IMR-90 (cell line): ENCODE measurements around the gene CARNS1. TPM values are rescaled to one million over a fixed set of nuclear protein-coding genes. Genes with fewer than 3 reads are reported as not detected.

ENCODE experiments used
- ATAC-seq: fragments of 200-7000 bp; cut with Tn5 transposase; 2 replicates; pipeline ENCODE4 v1.9.1; 2020; ENCODE audit warnings: low read depth, mild to moderate bottlenecking, moderate library complexity
- BruUV-seq: library from RNA; stranded (reverse); fragments of 400-500 nt; replicated peaks from 2 replicates; lab custom pipeline; 2021; lab: Mats Ljungman, UMichigan
- CTCF ChIA-PET: fragments of 300-600 bp; formaldehyde crosslinking; extraction: SDS; loops from one replicate; lab custom pipeline; 2021; ENCODE audit warnings: antibody characterized with exemption; lab: Yijun Ruan, JAX
- POLR2A ChIA-PET: fragments of 300-600 bp; sonication (Branson Sonifier 250); formaldehyde crosslinking; loops from one replicate; lab custom pipeline; 2022; ENCODE audit warnings: antibody characterized with exemption; ENCODE audit not compliant: unreplicated experiment; lab: Charles Lee
- DNase-seq: peaks from one replicate; pipeline ENCODE4 v3.0.0; 2013
- H2AFZ ChIP-seq: replicated peaks from 2 replicates; pipeline ENCODE3; 2013; ENCODE audit warnings: low read length, mild to moderate bottlenecking; ENCODE audit not compliant: poor library complexity
- H2AK5ac ChIP-seq: 2 replicates; pipeline ENCODE4 v1.6.1; 2013; ENCODE audit warnings: low read depth, low read length, inconsistent platforms
- H2AK9ac ChIP-seq: replicated peaks from 2 replicates; pipeline ENCODE3; 2013; ENCODE audit warnings: mild to moderate bottlenecking, low read depth, low read length, moderate library complexity; ENCODE audit not compliant: poor library complexity
- H2BK120ac ChIP-seq: 2 replicates; pipeline ENCODE4 v1.6.1; 2013; ENCODE audit warnings: low read depth, low read length, inconsistent platforms
- H2BK15ac ChIP-seq: 3 replicates; pipeline ENCODE4 v1.6.1; 2013; ENCODE audit warnings: low read depth, low read length, inconsistent platforms
- H2BK20ac ChIP-seq: 2 replicates; pipeline ENCODE4 v1.6.1; 2013; ENCODE audit warnings: low read depth, mild to moderate bottlenecking, inconsistent platforms, low read length, moderate library complexity
- H2BK5ac ChIP-seq: 2 replicates; pipeline ENCODE4 v1.6.1; 2013; ENCODE audit warnings: mild to moderate bottlenecking, low read depth, low read length, inconsistent platforms; ENCODE audit not compliant: poor library complexity, severe bottlenecking
- H3K14ac ChIP-seq: replicated peaks from 2 replicates; pipeline ENCODE4 v1.6.1; 2013; ENCODE audit warnings: low read depth, low read length, inconsistent platforms
- H3K18ac ChIP-seq: 2 replicates; pipeline ENCODE4 v1.6.1; 2013; ENCODE audit warnings: low read depth, low read length, control low read depth
- H3K23ac ChIP-seq: 2 replicates; pipeline ENCODE4 v1.6.1; 2013; ENCODE audit warnings: low read depth, low read length, inconsistent platforms
- H3K27ac ChIP-seq: 2 replicates; pipeline ENCODE4 v1.5.1; 2013; ENCODE audit warnings: mild to moderate bottlenecking, control low read depth, low read length; ENCODE audit not compliant: insufficient read depth
- H3K27me3 ChIP-seq: 2 replicates; pipeline ENCODE4 v1.6.1; 2013; ENCODE audit warnings: low read length; ENCODE audit not compliant: control insufficient read depth, insufficient read depth
- H3K36me3 ChIP-seq: 2 replicates; pipeline ENCODE4 v1.6.1; 2013; ENCODE audit warnings: low read length, mixed read lengths; ENCODE audit not compliant: control insufficient read depth, insufficient read depth
- H3K4ac ChIP-seq: 2 replicates; pipeline ENCODE4 v1.6.1; 2013; ENCODE audit warnings: low read depth, low read length, inconsistent platforms
- H3K4me1 ChIP-seq: 2 replicates; pipeline ENCODE4 v1.6.1; 2013; ENCODE audit warnings: low read length, mixed read lengths; ENCODE audit not compliant: control insufficient read depth, insufficient read depth
- H3K4me2 ChIP-seq: 2 replicates; pipeline ENCODE4 v1.6.1; 2013; ENCODE audit warnings: low read depth, mild to moderate bottlenecking, control low read depth, low read length, moderate library complexity
- H3K4me3 ChIP-seq: 2 replicates; pipeline ENCODE4 v1.5.1; 2013; ENCODE audit warnings: low read depth, mild to moderate bottlenecking, control low read depth, low read length, moderate library complexity; ENCODE audit not compliant: insufficient read depth
- H3K56ac ChIP-seq: 2 replicates; pipeline ENCODE4 v1.6.1; 2013; ENCODE audit warnings: low read length, inconsistent platforms; ENCODE audit not compliant: insufficient read depth; ENCODE audit errors: extremely low read depth
- H3K79me1 ChIP-seq, 2 experiments: 2 replicates each; pipeline ENCODE4 v1.6.1; 2013; ENCODE audit warnings: low read length in 2 of 2, inconsistent platforms in 1 of 2, low read depth in 1 of 2
- H3K9ac ChIP-seq: 2 replicates; pipeline ENCODE4 v1.6.1; 2013; ENCODE audit warnings: low read depth, low read length, control low read depth
- H3K9me1 ChIP-seq: 2 replicates; pipeline ENCODE4 v1.6.1; 2013; ENCODE audit warnings: low read length, inconsistent platforms; ENCODE audit not compliant: insufficient read depth
- H3K9me3 ChIP-seq: 2 replicates; pipeline ENCODE4 v1.6.1; 2013; ENCODE audit warnings: low read length; ENCODE audit not compliant: control insufficient read depth, insufficient read depth
- H4K20me1 ChIP-seq: 2 replicates; pipeline ENCODE4 v1.6.1; 2013; ENCODE audit warnings: low read length, inconsistent platforms; ENCODE audit not compliant: insufficient read depth
- H4K5ac ChIP-seq: 2 replicates; pipeline ENCODE4 v1.6.1; 2013; ENCODE audit warnings: mild to moderate bottlenecking, low read depth, low read length, control low read depth
- H4K8ac ChIP-seq, 2 experiments: 2 replicates each; pipeline ENCODE4 v1.6.1; 2013; ENCODE audit warnings: low read depth in 2 of 2, low read length in 2 of 2, control low read depth in 1 of 2, inconsistent platforms in 1 of 2
- H4K91ac ChIP-seq: 2 replicates; pipeline ENCODE4 v1.6.1; 2013; ENCODE audit warnings: low read depth, low read length, inconsistent platforms; ENCODE audit not compliant: insufficient read depth
- BHLHE40 ChIP-seq: fragments of 150-350 bp; IDR thresholded peaks from 2 replicates; pipeline ENCODE4 v1.6.1; 2016; ENCODE audit warnings: mild to moderate bottlenecking, low read depth, low read length
- MAZ ChIP-seq: IDR thresholded peaks from 2 replicates; pipeline ENCODE4 v1.6.1; 2012; ENCODE audit warnings: low read depth, mild to moderate bottlenecking, low read length, improper control_type of control experiment, moderate library complexity, borderline replicate concordance
- RAD21 ChIP-seq: IDR thresholded peaks from 2 replicates; pipeline ENCODE4 v1.6.1; 2012; ENCODE audit warnings: low read length, improper control_type of control experiment
- RFX5 ChIP-seq: IDR thresholded peaks from 2 replicates; pipeline ENCODE4 v1.8.0; 2012; ENCODE audit warnings: low read depth, mild to moderate bottlenecking, low read length, moderate library complexity
- WGBS, 2 experiments: methylation state at CpG; one replicate each; pipeline versions ENCODE4 v1.1.5 to v1.1.7; 2013; ENCODE audit warnings: missing lambda C conversion rate in 2 of 2; ENCODE audit not compliant: insufficient read length in 1 of 2; ENCODE audit errors: extremely low coverage in 2 of 2; 5-methylcytosine and 5-hydroxymethylcytosine counted together
- dilution Hi-C: fragments of 300-500 bp; cut with HindIII; formaldehyde crosslinking; loops from one replicate; pipeline ENCODE4 v1.14.3; 2018; ENCODE audit warnings: low sequenced_read_pairs; ENCODE audit not compliant: unreplicated experiment
- in situ Hi-C: fragments of 300-500 bp; cut with MboI; formaldehyde crosslinking; loops from 3 replicates; pipeline ENCODE4 v1.14.3; 2019; ENCODE audit warnings: low sequenced_read_pairs, inconsistent platforms, mixed read lengths
- intact Hi-C: fragments of 100-400 bp; cut with micrococcal nuclease; formaldehyde crosslinking; loops from 2 replicates; pipeline ENCODE4 v1.10.0; 2022
- polyA plus RNA-seq, 3 experiments: library from polyadenylated mRNA; depleted of rRNA; stranded (reverse); fragments of >200 nt; gene quantifications; 2 replicates each; pipeline ENCODE4 v1.2.3, GENCODE V29; 2012; ENCODE audit warnings: low replicate concordance in 1 of 3
- total RNA-seq: library from RNA; depleted of rRNA; stranded (reverse); fragments of >200 nt; gene quantifications from 2 replicates; pipeline ENCODE4 v1.2.3, GENCODE V29; 2012
- TF ChIP-seq, protein P1 (sequence below): fragments of 150-350 bp; IDR thresholded peaks from 2 replicates; pipeline ENCODE4 v1.6.1; 2017; ENCODE audit warnings: mild to moderate bottlenecking, antibody characterized with exemption, low read length, low read depth

Gene CARNS1
- total and polyA plus RNA-seq, 2 of the 4 experiments (the other 2 are of a cell fraction) = under 0.01 to 0.32 TPM

DNA sequence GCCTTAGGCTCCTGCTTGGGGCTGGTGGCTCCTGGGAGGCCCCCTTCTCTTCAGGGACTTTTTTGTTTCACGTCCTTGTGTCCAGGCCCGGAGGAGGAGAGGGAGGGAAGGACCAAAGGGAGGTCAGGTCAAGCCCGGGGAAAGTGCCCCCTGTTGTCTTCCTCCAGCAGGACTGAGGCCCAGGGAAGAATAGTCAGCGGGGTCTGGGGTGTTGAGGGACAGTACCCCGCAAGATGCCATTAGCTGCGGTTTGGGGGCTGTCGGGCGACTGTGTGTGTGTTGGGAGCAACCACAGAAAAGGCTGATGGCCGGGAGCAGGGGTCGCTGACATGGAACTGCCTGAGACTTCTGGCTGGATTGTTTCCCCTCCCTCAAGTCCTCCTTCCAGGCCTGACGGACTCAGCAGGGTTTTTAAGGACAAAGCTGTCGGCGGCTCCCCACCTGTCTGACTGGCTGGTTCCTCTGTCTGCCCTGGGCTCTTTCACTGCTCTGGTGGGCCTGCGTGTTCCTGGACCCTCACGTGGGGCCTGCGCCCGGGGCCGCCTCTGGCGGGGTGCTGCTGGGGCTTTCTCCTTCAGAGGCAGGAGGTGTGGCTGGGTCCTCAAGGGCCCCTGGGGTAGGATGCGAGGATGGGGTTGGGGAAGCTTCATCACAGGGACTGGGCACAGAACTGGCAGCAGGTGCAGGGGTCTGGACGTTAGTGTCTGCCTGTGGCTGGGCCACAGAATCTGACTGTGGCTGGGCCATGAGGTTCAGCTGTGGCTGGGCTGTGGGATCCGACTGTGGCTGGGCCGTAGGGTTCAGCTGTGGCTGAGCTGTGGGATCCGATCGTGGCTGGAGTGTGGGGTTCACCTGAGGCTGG is 35.5 kb downstream of the CARNS1 start:
- Histone ChIP-seq H3K4ac (no peak overlapping the region), H2BK5ac (no peak overlapping the region), H3K4me1 (no peaks in the 10 kb centered on the region), H2BK120ac (no peak overlapping the region), H3K27ac (no peak overlapping the region), H3K36me3 (no peaks in the 10 kb centered on the region), H4K8ac (no peak overlapping the region), H3K9ac (no peak overlapping the region), H3K9me1 (no peaks in the 10 kb centered on the region), H2AK5ac (no peak overlapping the region), H3K27me3 (peaks cover 11% of the 10 kb centered on the region; the same call in 1 of the 2 replicates), H4K91ac (no peak overlapping the region), H3K23ac (no peak overlapping the region), H3K56ac (no peak overlapping the region), H2BK15ac (no peak overlapping the region), H3K4me2 (no peak overlapping the region), H3K18ac (no peak overlapping the region), H4K20me1 (no peaks in the 10 kb centered on the region), H3K79me1 (no peaks in the 10 kb centered on the region), H3K4me3 (no peak overlapping the region), H4K5ac (no peak overlapping the region), H3K9me3 (no peaks in the 10 kb centered on the region), H3K14ac (no peak overlapping the region), H2AFZ (no peak overlapping the region), H2BK20ac (no peak overlapping the region), H2AK9ac (no peak overlapping the region)
- ChIA-PET POLR2A (no interaction called here), CTCF (no interaction called here)
- BruUV-seq = no TSS peak
- DNase-seq (no peak), ATAC-seq (no peak)
- dilution Hi-C loops (no loop called here), intact Hi-C loops (no loop called here), in situ Hi-C loops (no loop called here)
- TF ChIP-seq, protein P1, sequence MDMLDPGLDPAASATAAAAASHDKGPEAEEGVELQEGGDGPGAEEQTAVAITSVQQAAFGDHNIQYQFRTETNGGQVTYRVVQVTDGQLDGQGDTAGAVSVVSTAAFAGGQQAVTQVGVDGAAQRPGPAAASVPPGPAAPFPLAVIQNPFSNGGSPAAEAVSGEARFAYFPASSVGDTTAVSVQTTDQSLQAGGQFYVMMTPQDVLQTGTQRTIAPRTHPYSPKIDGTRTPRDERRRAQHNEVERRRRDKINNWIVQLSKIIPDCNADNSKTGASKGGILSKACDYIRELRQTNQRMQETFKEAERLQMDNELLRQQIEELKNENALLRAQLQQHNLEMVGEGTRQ = no peak
- TF ChIP-seq RFX5 (no peak), MAZ (no peak), RAD21 (no peak), BHLHE40 (no peak)
- 71% methylated on average over 8 of the region's 25 CpGs; no CpG with 5 or more reads in 1 of the 2 experiments for WGBS, 2 experiments
